HG03565 (cell line): Measurements from ENCODE around the gene ARAP2.

ENCODE experiments used
- ATAC-seq: cut with Tn5 transposase; IDR thresholded peaks from one replicate; pipeline ENCODE4 v1.9.1; 2021; ENCODE audit warnings: mild to moderate bottlenecking, moderate library complexity; ENCODE audit not compliant: unreplicated experiment

ARAP2 gene

DNA sequence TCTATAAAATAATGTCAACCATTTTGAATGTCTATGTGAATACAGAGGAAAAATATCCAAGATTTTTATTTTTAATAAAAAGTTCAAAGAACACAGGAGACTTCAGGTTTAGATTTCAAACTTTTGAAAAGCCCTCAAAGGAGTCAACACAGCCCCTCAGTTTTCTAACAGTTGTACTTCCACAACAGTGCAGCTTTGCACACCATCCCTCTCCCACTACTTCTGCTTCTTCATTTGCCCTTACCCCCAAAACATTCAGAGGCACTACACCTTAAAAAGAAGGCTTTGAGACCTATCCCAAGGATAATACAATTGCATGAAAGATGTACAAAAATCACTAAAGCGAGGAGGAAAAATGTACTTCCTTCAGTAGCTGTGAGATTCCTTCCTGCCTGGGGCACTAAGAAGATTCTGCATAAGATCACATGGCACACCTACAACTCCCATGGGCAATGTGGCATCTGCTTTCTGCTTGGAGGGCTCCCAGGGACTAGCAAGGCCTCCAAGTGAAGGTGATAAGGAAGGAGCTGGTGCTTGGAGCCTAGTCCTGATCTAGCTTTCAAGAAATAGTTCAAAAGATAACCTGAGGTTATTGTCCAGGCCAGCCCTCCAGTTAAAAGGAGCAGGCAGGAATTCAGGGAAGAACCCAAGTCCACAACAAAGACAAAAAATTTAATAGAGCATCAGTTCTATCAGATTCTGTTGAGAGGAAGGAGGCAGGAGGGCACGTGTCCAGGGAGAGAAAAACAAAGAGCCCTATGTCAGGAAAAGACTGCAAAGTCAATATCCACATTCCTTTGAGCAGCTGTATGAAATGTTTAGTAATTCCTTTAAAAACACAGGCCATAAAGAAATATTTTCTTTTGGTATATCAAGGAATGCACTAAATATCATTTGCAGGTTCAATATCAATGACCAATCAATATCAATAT lies 19.1 kb downstream of the ARAP2 start:
- no peak for ATAC-seq

DNA sequence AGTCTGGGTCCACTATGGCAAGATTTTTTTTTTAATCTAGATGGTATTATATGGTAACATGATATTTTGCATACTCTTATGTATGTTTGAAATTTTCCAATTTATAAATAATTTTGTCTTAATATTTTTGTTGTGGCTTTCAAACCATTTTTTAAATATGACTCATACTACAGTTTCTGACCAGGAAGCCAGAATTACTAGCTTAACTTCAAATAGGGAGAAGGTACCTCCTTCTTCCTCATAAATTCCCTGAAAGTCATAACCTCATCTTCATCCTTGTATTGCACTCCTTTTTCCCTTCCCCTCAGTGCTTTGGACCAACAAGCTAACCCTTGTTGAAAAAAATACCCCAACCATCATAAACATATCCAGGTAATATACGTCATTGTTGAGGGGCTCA lies 21.6 kb downstream of the ARAP2 start:
- ATAC-seq, result no peak

DNA sequence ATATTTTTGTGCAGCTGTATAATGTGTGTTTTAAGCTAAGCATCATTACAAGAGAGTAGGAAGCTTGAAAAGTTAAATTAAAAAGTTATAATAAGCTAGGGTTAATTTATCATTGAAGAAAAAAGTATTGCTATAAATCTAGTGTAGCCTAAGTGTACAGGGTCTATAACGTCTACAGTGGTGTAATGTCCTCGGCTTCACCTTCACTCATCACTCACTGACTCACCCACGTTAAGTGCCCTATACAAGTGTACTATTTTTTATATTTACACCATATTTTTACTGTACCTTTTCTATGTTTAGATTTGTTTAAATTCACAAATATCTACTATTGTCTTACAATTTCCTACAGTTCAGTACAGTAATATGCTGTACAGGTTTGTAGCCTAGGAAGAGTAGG lies 23.5 kb downstream of the ARAP2 start:
- ATAC-seq, result no peak

DNA sequence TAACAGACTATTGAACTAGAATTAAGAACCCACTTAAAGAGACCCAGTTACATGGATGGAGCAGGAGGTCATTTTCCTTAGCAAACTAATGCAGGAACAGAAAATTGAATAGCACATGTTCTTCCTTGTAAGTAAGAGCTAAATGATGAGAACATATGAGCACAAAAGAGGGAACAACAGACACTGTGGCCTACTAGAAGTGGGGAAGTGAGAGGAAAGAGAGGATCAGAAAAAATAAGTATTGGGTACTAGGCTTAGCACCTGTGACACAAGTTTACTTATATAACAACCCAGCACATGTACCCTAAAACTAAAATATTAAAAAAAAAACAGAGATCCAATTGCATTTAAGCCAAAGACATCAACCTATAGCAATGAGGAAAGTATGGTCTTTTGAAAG lies 26.2 kb downstream of the ARAP2 start:
- ATAC-seq, result peak; percentile 42

DNA sequence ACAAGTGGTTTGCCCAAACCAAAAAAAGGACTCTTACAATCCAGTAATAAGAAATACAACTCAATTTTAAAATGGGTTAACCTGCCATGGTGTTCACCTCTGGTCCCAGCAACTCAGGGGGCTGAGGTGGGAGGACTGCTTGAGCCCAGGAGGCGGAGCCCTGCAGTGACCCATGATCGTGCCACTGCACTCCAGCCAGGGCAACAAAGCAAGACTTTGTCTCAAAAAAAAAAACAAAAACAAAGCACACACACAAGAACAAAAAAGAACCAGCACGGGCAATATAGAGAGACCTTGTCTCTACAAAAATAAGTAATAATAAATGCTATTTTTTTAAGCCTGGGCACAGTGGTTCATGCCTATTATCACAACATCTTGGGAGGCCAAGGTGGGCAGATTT lies 28.7 kb downstream of the ARAP2 start:
- ATAC-seq, result no peak

DNA sequence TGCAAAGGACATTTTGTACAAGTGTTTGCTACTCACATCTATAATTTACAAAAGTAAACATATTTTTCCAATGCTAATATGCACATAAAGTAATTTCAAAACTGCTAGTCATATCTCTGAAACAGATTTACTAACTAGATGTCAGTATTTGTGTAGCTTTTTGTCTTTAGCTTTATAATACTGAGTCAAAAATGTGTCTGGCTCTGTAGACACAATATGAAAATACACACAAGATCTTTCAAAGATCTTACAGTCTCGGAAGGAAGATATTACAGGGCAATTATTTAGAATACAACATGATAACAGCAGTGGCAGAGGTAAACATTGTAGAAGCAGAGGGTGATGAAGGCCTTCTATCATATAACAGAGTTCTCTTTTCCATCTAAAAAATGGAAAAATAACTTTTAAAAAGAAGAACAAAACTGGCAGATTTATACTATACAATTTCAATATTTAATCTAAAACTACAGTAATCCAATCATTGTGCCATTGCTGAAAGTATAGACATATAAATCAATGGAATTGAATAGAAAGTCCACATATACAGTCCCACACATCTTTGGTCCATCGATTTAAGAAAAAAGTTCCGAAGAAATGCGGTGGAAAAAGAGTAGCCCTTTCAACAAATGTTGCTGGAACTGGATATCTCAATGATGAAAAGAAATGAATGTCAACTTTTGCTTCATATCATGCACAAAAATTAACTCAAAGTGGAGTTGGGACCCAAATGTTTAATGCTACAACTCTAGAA lies 29.4 kb downstream of the ARAP2 start:
- no peak for ATAC-seq

DNA sequence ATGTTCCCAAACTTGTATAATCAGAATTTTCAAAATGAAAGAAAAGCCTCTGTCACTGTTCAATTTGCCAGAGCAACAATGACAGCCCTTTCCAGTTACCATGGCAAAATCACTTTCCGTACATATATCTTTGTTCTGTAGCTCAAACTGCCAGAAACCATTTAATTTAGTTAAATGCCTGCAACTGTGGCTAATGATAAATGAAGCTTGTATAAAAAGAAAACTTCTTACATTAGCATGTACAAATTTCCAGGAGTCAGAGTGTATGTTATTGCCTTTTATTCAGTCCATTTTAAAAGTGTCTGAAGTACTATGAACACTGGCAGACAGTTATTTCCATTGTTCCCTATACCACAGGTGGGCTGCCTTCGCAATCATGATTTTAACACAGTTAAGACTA lies 30.3 kb downstream of the ARAP2 start:
- no peak for ATAC-seq

DNA sequence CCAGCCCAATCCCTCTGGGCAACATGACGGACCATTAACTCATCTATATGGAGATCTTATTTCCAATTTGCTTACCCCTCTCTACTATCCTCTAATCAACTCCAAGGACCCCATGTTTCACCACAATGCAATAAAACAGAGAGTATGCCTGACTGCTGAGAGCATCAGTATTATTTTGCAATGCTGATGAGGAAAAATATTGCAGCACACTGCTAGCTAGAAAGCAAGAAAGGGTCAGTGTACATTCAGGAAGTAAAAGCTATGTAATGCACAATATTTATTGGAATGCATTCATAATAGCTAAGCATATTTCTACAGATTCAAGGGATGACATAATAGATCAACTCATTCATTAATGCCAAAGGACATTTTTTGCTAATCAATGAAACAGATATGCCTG lies 33.2 kb downstream of the ARAP2 start:
- no peak for ATAC-seq

DNA sequence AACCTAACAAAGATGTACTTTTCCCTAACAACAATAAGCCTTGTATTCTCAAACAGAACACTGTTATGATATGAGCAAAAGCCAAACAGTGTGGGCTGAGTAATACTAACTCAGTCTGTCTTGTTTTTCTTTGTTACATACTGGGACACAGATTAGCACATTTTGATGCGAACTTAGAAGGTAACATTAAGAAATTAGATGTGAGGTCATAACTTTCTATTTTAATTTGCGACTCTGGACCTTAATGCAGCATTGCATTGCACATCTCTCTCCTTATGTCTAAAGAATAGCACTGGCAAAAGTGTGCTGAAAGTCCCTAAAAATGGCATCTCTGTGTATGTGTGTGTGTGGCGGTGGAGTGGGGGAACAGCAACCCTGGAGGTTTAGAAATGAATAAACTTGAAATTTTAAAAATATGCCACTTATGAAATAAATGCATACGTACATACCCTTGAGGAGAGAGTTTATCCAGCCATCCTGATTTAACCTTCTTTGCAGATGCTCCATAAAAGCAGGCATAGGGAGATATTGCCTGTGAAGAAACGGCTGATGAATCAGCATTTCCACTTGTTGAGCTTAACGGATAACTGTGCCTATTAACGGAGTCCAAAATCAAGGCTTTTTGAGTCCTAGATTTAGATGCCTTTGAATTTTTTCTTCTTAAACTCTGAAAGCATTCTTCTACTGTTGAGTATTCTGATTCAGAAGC lies 34.2 kb downstream of the ARAP2 start:
- ATAC-seq, result peak; percentile 52

DNA sequence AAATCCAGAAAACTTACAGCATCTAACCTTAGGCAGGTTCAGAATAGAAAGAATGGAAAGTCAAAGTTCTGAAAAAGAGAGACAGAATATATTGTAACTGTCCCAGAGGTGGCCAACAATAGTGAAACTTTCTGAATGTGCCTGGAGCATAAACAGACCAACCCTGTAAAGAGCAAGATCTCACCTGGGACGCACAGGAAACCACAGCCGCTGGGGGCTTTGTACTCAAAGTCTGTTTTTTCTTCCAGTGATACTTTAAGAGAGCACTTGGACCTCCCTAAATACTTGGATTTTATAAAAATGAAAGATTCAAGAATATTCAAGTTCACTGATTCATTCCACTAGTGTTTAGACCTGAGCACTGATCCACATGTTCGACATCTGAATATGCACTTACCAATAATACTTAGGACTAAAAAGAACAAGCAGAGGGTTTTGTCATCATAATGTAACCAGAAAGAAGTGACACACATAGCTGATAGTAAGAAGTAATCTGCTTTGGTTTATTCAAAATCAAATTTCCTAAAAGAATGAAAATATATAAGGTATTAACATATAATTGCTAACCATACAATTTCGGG lies 35.3 kb downstream of the ARAP2 start:
- peak; percentile 74 for ATAC-seq

DNA sequence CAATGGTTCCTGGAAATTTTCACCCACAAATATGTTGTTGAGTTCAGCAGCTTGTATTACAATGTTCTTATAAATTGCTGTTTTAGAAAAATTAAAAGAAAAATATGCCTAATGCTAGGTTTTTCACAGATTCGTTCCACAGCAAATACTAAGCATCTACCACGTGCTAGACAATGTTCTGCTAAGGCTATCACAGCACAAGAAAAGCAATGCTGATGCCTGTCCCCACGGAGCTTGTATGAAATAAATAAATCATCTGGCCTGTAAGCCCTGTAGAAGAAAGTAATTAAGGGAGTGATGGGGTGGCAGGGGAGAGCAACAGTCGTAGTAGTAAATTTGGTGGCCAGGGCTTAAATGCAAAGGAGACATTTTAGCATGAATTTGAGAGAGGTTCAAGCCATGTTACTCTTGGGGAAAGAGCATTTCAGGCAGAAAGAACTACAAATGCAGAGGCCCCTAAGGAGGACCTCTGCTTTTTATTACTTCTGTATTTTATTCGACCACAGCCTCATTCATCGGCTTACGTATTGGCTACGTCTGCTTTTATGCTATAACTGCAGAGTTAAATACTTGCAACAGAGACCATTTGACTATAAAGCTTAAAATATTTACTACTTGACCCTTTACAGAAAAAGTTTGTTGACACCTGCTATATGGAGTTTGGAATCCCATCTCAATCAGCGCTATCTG lies 36.3 kb downstream of the ARAP2 start:
- ATAC-seq, result no peak

DNA sequence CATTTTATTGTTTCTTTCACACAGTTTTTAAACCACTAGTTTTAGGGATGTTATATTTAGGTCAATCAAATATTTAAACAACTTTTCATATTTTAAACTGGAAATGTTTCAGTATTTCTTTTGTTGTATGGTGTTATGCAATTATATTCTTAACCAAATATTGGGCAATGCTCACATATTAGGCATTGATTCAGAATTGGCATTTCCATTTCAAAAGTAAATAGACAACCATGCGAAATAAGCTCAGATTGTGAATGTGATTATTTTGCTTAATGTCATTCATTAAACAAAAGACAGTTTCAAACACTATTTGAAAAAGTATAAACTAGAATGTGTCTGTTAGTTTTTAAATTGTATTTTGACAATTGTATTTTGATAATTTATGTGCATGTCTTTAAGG lies 36.9 kb downstream of the ARAP2 start:
- ATAC-seq, result no peak

DNA sequence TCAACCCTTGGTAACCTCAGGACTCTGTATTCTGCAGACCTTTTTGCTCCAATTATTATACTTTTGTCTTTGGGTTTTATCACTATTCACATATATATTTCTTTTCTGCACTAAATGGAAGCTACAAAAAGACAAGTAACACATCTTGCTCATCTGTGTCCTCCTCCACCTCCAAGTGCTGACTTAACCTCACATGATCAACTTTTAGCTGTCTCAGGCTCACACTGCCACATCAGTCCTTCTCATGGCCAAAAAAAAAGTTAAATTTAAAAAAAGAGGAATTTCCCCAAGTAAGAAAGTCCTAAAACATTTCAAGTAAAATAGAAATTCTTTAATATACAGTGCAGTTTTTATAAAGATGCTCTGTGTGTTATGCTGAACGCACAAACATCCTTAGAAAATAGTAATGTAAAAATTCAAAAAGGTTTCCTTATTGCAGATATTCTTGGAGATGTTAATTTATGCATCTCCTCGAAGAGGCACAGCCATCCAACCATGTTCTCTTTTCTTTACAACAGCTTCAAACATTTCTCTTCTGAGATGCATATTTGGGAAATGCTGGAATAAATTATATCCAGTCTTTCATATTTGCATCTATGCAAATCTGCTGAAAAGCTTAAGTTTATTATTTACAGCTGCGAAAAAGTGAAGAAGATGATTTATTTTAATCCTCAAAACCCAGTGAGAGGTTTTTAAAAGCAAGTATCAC lies 37.6 kb downstream of the ARAP2 start:
- no peak for ATAC-seq

DNA sequence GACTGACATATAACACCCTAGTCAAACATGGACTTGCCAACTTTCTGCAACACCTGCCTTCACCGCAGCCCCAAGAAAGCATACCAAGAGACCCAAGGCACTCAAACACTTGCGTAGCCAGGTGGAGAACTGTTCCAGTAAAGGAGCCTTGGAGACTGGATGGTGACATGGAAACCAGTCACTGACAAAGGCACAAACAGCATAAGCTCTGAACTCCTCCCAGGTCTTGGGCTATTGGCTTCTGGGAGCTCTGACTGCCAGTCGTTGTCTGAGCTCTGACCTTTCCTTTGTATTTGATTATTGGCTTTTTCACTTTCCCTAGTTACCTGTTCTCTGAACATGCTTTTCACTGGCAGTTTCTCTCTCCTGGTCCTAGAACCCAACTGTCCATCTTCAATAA lies 38.3 kb downstream of the ARAP2 start:
- ATAC-seq, result no peak

DNA sequence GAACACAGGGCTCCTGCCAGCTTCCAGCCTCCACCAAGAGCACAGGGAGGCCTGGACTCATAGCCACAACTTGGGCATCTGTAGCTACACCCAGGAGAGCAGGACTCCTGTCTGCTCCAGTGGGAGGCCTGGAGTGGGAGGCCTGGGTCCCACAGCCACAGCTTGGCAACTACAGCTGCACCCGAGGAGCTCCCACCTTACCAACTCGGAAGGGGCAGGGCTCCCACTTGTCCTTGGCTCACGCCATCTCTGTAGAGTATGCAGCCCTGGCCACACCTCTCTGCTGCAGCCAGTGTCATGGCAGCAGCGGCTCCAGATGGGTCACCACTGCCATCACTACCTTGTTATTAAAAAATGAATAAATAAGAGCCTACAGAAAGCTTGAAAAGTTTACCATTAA lies 45.5 kb downstream of the ARAP2 start:
- no peak for ATAC-seq

DNA sequence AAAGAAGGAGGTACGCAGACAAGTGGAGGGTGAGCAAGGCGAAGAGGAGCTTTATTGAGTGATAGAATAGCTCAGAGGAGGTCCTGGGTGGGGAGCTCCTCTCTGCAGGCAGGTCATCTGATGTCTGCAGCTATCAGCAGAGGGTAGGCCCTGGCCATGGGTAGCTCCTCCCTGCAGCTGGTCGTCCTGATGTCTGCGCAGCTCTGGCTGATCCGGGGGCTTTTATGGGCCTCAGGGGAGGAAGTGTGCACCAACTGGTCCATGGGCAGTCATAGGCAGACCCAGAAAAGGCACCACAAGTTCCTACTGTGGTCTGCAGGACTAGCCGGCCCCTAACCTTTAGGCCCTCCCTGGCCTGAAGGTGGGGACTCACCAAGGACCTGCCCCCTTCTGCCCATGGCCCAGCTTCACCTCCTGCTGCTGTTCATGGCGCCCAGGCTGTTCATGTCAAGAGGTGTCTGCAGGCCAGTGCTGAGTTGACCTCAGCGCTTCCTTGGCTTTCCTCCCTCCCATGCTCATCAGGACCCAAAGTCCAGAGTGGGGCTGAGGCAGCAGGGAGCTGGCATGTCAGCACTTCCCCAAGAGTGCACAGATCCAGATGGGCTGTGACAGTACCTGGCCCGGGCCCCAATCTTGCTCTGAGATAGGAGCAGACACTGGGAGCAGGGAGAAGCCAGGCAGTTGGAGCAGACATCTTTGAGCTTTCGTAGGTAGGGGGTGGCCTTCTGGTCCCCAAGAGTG lies 46.1 kb downstream of the ARAP2 start:
- ATAC-seq, result no peak

DNA sequence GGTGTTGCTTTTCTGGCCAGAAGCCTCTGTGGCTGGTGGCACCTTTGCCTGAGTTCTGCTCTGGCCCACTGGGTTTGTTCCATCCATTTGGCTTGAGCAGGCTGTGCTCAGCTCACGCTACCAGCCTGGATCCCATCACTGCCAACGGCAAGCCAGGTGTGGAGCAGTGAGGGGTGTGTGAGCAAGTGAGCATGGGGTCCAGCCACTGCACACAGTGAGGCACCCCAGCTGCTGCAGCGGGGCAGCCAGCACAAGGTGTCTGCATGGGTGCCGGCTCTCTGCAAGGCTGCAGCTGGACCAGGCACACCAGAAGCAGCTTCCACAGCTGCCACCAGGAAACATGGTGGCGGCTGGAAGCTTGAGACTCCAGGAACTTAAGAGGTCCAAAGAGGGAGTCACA lies 46.8 kb downstream of the ARAP2 start:
- no peak for ATAC-seq

DNA sequence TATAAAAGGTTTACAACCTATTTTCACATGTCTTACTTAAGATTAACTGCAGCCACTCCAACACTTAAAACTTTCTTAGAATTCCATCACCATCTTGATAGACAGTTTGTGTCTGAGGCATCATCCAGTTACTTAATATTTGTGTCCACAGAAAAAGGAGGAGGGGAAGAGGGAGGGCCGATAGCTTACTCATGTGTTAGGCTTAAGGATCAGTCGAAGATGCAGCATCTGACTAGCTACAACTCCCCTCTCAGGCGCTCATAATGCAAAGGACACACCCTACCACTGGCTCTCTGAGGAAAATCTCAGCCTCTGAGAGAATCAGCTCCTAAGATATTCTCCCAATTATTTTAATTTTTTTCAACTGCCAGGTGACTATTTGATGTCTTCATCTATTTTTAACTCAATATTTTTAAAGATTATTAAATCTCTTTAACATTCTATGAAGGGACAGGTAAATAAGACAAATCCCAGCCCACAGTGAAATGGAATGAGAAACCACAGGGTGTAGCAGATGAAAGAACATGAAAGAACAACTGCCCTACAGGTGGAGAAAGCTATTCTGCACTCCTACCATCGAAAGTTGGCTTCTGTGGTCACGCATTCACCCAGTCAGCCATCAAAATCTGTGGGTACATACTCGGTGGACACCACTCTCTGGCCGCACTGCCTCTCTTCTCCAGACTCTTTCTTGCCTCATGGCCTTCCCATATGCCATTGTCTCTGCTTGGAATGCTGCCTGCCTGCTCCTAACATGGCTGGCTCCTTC lies 48.0 kb downstream of the ARAP2 start:
- ATAC-seq, result no peak

DNA sequence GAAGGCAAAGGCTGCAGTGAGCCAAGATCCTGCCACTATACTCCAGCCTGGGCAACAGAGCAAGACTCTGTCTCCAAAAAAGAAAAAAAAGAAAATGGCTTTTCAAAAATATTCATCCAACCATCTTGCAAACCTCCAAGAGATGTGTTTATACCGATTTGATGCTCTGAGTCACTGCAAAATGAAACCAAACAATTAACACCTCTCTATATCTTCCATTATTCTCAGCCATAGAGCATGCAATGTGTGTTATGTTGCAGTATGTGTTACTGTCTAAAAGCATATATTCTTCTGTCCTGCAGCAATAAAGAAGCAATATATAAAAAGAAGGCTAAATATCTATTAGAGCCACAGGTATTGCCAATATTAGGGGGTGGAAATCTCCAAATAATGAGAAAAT lies 51.4 kb downstream of the ARAP2 start:
- no peak for ATAC-seq
